ENCODE results near the gene PLIN3.

DNA sequence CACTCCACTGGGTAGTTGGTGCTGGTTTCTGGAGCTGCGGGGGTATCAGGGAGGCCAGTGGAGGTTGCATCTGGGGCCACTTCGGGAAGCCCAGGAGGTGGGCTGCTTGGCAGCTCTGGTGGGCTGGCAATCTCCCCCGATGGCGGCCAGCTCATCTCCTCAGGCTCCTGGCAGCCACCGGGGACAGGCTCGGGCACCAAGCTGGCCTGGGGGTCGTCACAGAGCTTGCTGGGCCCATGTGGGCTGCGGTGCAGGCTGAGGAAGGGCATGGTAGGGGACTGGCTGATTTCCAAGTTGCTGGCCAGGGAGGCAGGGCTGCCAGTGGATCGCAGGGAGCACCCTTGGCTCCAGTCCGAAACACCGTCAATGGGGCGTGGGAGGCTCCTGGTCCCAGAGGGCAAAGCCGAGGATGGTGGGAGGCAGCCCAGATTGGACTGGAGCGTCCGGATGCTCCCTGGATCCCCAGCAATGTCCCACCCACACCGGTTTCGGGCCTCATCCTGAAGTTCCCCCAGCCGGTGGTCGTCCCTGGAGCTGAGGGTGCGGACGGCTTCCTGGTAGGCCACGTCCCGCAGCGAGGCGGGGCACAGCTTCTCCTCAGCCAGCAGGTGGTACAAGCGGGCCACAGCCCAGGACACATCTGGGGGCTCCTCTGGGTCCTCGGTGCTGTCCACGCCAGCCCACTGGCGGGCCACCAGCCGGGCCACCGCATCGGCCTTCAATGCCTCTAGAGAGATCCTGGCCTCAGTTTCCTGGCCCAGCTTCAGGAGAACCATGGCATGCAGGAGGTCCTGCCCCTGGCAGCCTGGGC, 49.8 kb downstream of the PLIN3 start:
- TF ChIP-seq CTCF (IDR thresholded peaks at IDR 0.05; ENCODE audit: low read length) = no peak
- TF ChIP-seq EZH2 (IDR thresholded peaks at IDR 0.05; ENCODE audit: borderline replicate concordance, low read length) = no peak

Measured in OCI-LY1 (cell line).